ENCODE measurements around the gene INAFM1.

The INAFM1 gene

DNA sequence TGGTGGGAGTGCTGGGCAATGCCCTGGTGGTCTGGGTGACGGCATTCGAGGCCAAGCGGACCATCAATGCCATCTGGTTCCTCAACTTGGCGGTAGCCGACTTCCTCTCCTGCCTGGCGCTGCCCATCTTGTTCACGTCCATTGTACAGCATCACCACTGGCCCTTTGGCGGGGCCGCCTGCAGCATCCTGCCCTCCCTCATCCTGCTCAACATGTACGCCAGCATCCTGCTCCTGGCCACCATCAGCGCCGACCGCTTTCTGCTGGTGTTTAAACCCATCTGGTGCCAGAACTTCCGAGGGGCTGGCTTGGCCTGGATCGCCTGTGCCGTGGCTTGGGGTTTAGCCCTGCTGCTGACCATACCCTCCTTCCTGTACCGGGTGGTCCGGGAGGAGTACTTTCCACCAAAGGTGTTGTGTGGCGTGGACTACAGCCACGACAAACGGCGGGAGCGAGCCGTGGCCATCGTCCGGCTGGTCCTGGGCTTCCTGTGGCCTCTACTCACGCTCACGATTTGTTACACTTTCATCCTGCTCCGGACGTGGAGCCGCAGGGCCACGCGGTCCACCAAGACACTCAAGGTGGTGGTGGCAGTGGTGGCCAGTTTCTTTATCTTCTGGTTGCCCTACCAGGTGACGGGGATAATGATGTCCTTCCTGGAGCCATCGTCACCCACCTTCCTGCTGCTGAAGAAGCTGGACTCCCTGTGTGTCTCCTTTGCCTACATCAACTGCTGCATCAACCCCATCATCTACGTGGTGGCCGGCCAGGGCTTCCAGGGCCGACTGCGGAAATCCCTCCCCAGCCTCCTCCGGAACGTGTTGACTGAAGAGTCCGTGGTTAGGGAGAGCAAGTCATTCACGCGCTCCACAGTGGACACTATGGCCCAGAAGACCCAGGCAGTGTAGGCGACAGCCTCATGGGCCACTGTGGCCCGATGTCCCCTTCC is 45.5 kb downstream of the INAFM1 start:
- no peak for TF ChIP-seq CTCF (IDR thresholded peaks at IDR 0.05; ENCODE audit: unreplicated experiment in 3 of 3)
- Mint-ChIP-seq H3K27ac (no peak overlapping the region), H3K4me1 (no peaks in the 10 kb centered on the region), H3K9me3 (no peaks in the 10 kb centered on the region), H3K27me3 (ENCODE audit: low read depth) (peaks cover 32% of the 10 kb centered on the region), H3K36me3 (ENCODE audit: low read depth) (no peaks in the 10 kb centered on the region), H3K4me3 (no peak overlapping the region)

DNA sequence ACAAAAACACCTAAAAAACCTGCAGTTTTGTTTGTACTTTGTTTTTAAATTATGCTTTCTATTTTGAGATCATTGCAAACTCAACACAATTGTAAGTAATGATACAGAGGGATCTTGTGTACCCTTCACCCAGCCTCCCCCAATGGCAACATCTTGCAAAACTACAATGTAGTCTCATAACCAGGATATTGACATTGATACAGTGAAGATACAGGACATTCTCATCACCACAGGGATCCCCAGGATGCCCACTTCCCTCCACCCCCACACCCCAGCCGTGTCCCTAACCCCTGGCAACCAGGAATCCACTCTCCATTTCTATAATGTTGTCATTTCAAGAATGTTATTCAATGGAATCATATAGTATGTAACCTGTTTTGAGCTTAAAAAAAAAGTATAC is 46.9 kb downstream of the INAFM1 start:
- no peak for TF ChIP-seq CTCF (IDR thresholded peaks at IDR 0.05; ENCODE audit: unreplicated experiment in 3 of 3)
- Mint-ChIP-seq H3K4me3 (no peak overlapping the region), H3K36me3 (ENCODE audit: low read depth) (no peaks in the 10 kb centered on the region), H3K4me1 (no peaks in the 10 kb centered on the region), H3K27me3 (ENCODE audit: low read depth) (peaks cover 33% of the 10 kb centered on the region), H3K27ac (no peak overlapping the region), H3K9me3 (no peaks in the 10 kb centered on the region)

- Mint-ChIP-seq H3K9me3 (no peaks in the 10 kb centered on the region), H3K4me3 (no peak overlapping the region), H3K27ac (no peak overlapping the region), H3K4me1 (no peaks in the 10 kb centered on the region), H3K36me3 (ENCODE audit: low read depth) (no peaks in the 10 kb centered on the region), H3K27me3 (ENCODE audit: low read depth) (peaks cover 37% of the 10 kb centered on the region)
- no peak for TF ChIP-seq CTCF (IDR thresholded peaks at IDR 0.05; ENCODE audit: unreplicated experiment in 3 of 3)
These were observed 47.4 kb downstream of the INAFM1 start for GRCh38 chr19:47322058-47322457.

GRCh38 chr19:47323409-47323808 is 48.7 kb downstream of the INAFM1 start:
- Mint-ChIP-seq H3K4me3 (no peak overlapping the region), H3K27ac (no peak overlapping the region), H3K27me3 (ENCODE audit: low read depth) (peaks cover 40% of the 10 kb centered on the region), H3K36me3 (ENCODE audit: low read depth) (no peaks in the 10 kb centered on the region), H3K9me3 (no peaks in the 10 kb centered on the region), H3K4me1 (no peaks in the 10 kb centered on the region)
- TF ChIP-seq CTCF (IDR thresholded peaks at IDR 0.05; ENCODE audit: unreplicated experiment in 3 of 3), result no peak

- no peak overlapping the region for H3K27ac Mint-ChIP-seq
- TF ChIP-seq CTCF (IDR thresholded peaks at IDR 0.05; ENCODE audit: unreplicated experiment in 3 of 3), result no peak
- no peaks in the 10 kb centered on the region for H3K36me3 Mint-ChIP-seq (ENCODE audit: low read depth)
- no peaks in the 10 kb centered on the region for H3K4me1 Mint-ChIP-seq
- H3K9me3 Mint-ChIP-seq, result no peaks in the 10 kb centered on the region
- peaks cover 37% of the 10 kb centered on the region for H3K27me3 Mint-ChIP-seq (ENCODE audit: low read depth)
- no peak overlapping the region for H3K4me3 Mint-ChIP-seq
These were observed 49.2 kb downstream of the INAFM1 start for GRCh38 chr19:47323872-47324271.

DNA sequence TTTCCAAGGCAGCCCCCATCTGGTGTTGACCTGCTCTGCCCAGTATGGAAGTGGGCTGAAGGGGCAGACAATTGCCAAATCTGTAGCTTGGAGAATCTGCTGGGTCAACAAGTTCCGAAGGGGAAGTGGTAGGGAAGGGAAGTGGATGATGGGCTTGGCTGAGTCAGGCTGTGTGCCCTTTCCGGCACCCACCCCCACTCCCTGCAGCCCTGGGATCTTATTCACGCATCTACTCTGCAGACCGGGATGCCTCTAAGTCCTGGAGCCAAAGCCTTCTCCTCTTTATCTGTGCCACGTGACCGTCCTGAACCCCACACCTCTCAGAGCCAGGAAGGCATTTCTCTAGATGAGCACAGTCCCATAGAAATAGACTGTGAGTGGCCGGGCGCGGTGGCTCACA is 49.8 kb downstream of the INAFM1 start:
- H3K4me1 Mint-ChIP-seq, result no peaks in the 10 kb centered on the region
- no peak overlapping the region for H3K4me3 Mint-ChIP-seq
- no peaks in the 10 kb centered on the region for H3K36me3 Mint-ChIP-seq (ENCODE audit: low read depth)
- no peak for TF ChIP-seq CTCF (IDR thresholded peaks at IDR 0.05; ENCODE audit: unreplicated experiment in 3 of 3)
- no peaks in the 10 kb centered on the region for H3K9me3 Mint-ChIP-seq
- no peak overlapping the region for H3K27ac Mint-ChIP-seq
- peaks cover 37% of the 10 kb centered on the region for H3K27me3 Mint-ChIP-seq (ENCODE audit: low read depth)

Measured in nephron (organoid).